ENCODE data around the gene HTT.

Gene HTT

DNA sequence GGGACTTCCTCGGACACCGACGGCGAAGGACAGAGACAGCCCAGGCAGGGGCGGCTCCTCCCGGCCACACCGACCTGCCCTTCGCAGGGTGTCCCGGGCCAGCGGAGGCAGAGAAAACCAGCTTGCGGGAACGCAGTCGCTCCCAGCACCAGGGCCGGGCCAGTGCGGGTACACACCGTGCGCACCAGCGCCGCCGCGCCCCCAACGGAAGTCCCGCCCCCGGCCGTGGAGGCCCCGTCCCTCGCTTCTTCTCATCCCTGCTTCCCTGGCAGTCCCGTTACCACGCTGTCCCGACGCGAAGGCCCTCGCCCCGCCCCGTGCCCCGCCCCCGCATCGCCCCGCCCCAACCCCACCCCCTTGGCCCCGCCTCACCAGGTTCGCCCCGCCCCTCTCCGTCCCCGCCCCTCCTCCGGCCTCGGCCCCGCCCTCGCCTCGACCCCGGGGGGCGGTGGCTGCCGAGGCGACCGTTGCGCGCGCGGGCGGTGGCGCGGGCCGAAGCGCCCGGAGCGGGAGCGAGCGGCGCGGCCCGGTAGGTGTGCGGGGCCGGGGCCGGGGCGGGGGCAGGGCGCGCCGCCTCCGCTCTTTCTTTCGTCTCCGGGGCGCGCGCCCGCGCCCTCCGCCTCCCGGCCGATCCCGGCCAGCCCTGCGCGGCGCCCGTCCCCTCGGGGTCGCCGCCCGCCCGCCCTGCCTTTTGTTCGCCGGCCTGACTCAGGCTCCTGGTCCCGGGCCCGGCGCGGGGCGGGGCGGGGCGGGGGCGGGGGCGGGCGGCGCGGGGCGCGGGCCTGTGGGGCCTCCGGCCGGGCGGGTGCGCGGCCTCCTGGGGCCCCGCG is 218.3 kb downstream of the HTT start, which contains the start of gene RGS12:
TSS of gene RGS12 (plus strand) at position 451 of the 830 bp plus-strand sequence. CDS start 23,150 bp downstream, outside the sequence.
- H3K4me1 Mint-ChIP-seq: peaks cover 25% of the 10 kb centered on the region
- ATAC-seq (peak; percentile 93), DNase-seq (ENCODE audit: low spot score in 2 of 2) (peak; percentile 78 to 96)
- H3K4me3 Mint-ChIP-seq: peak within 1 kb of the TSS; percentile 93
- H3K9me3 Mint-ChIP-seq: peaks cover 3% of the 10 kb centered on the region
- H3K36me3 Mint-ChIP-seq: no peaks in the 10 kb centered on the region
- H3K27ac Mint-ChIP-seq: peak within 1 kb of the TSS; percentile 91
